Stomach (tissue), 9 donors: ENCODE results near the gene PRKRIP1. TPM values are rescaled to one million over a fixed set of nuclear protein-coding genes. Genes with fewer than 3 reads are reported as not detected.

Experiments used
- DNase-seq, 2 donors: peaks; one replicate each; pipeline versions ENCODE4 v3.0.0 to v3.0.0-alpha.2; 2013 to 2019
- H3K27ac ChIP-seq, 5 donors: fragments of 200-600 bp in 4 of 5; sonication (generic) in 4 of 5; one replicate each; pipeline ENCODE4 v1.5.1; 2013 to 2019; ENCODE audit warnings: mild to moderate bottlenecking in 1 of 5, moderate library complexity in 1 of 5
- H3K27me3 ChIP-seq, 3 donors: fragments of 200-600 bp; sonication (generic); one replicate each; pipeline ENCODE4 v1.5.1; 2017 to 2019; ENCODE audit warnings: mixed run types in 1 of 3
- H3K36me3 ChIP-seq, 4 donors: fragments of 200-600 bp; sonication (generic); 1 replicate in 3 of 4; 2 replicates in 1 of 4; pipeline ENCODE4 v1.5.1; 2016 to 2019
- H3K4me1 ChIP-seq, 4 donors: fragments of 200-600 bp; sonication (generic); one replicate each; pipeline ENCODE4 v1.5.1; 2016 to 2019
- H3K4me3 ChIP-seq, 4 donors: fragments of 200-600 bp; sonication (generic) in 3 of 4; one replicate each; pipeline ENCODE4 v1.5.1; 2016 to 2019; ENCODE audit warnings: mild to moderate bottlenecking in 1 of 4
- H3K9me3 ChIP-seq, 4 donors: fragments of 200-600 bp; sonication (generic); one replicate each; pipeline ENCODE4 v1.5.1; 2016 to 2019
- EP300 ChIP-seq: sonication (generic); formaldehyde crosslinking; IDR thresholded peaks from one replicate; pipeline ENCODE4 v1.6.1; 2017; ENCODE audit warnings: antibody characterized with exemption
- POLR2A ChIP-seq, 4 donors: fragments of 450-650 bp; IDR thresholded peaks; one replicate each; pipeline ENCODE4 v1.6.1; 2016; ENCODE audit warnings: antibody characterized with exemption in 4 of 4, control low read depth in 2 of 4, mild to moderate bottlenecking in 1 of 4, moderate library complexity in 1 of 4
- POLR2AphosphoS5 ChIP-seq, 3 donors: sonication (generic); formaldehyde crosslinking; IDR thresholded peaks; one replicate each; pipeline ENCODE4 v1.6.1; 2016; ENCODE audit warnings: antibody characterized with exemption in 3 of 3
- WGBS, 5 donors: extraction: QIAGEN DNeasy Blood & Tissue Kit in 3 of 5; methylation state at CpG; one replicate each; pipeline versions ENCODE4 v1.1.5 to v1.1.7; 2013 to 2018; 5-methylcytosine and 5-hydroxymethylcytosine counted together
- intact Hi-C: fragments of 100-400 bp; cut with DNase I; formaldehyde crosslinking; loops from one replicate; pipeline ENCODE4 v1.15.1; 2023; ENCODE audit warnings: low total_unique reads
- polyA plus RNA-seq, 3 donors: library from polyadenylated mRNA; stranded (reverse); fragments of 200-250 nt; gene quantifications; one replicate each; pipeline ENCODE4 v1.2.3, GENCODE V29; 2013
- total RNA-seq, 5 donors: library from RNA; depleted of rRNA; stranded (reverse); fragments of >200 nt; gene quantifications; one replicate each; pipeline versions ENCODE4 v1.1.0 to v1.2.3, GENCODE V29; 2014 to 2016
- TF ChIP-seq, protein P1 (sequence below), 7 experiments: fragments of 450-650 bp in 4 of 7; fragments of 200-600 bp in 3 of 7; sonication (generic) in 3 of 7; IDR thresholded peaks; one replicate each; pipeline ENCODE4 v1.5.1; 2016 to 2019; ENCODE audit warnings: antibody characterized with exemption in 7 of 7, control low read depth in 2 of 7, mild to moderate bottlenecking in 1 of 7
- donor health status: healthy with polysubstance abuse.
- donor health status: Bipolar disorder and iron deficiency.
- donor health status: healthy.

The PRKRIP1 gene
- total and polyA plus RNA-seq, 8 donors = 23.5 to 92.7 (median 30.0) TPM

DNA sequence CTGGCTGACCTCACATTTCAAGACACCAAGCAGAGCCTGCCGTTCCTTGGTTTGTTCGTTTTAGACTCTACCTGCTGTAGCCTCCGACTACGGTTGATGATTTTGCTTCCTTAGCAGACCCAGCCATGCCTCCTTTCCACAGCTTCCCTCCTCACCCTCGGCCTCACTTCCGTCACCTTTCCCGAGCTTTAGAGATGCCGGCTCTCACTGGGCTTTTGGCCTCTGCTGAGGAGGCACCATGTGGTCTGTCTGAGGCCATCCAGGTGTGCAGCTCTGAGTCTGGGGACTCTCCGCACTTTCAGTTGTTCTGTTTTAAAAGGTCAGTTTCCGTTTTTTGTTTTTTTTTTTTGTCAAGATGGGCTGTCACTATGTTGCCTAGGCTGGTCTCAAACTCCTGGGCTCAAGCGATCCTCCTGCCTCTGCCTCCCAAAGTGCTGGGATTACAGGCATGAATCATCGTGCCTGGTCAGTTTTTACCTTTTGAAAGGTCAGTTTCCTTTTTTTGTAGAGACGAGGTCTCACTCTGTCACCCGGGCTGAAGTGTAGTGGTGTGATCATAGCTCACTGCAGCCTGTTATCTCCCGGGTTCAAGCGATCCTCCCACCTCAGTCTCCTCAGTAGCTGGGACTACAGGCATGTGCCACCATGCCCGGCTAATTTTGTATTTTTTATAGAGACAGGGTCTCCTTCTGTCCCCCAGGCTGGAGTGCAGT lies 49.0 kb downstream of the PRKRIP1 start:
- 89 to 94% (median 91%) methylated on average over 17 of the region's 17 CpGs for WGBS, 5 donors
- Histone ChIP-seq H3K4me1 (peaks cover 0 to 5% (median 0%) of the 10 kb centered on the region in 4 donors), H3K27me3 (no peaks in the 10 kb centered on the region), H3K36me3 (peaks cover 8 to 53% (median 47%) of the 10 kb centered on the region in 4 donors), H3K4me3 (no peak overlapping the region), H3K9me3 (no peaks in the 10 kb centered on the region), H3K27ac (peak overlapping the region in 1 of 5 donors; percentile 16)
- TF ChIP-seq POLR2A (IDR thresholded peaks at IDR 0.05) (no peak), POLR2AphosphoS5 (IDR thresholded peaks at IDR 0.05) (no peak), EP300 (no peak)
- TF ChIP-seq, protein P1, sequence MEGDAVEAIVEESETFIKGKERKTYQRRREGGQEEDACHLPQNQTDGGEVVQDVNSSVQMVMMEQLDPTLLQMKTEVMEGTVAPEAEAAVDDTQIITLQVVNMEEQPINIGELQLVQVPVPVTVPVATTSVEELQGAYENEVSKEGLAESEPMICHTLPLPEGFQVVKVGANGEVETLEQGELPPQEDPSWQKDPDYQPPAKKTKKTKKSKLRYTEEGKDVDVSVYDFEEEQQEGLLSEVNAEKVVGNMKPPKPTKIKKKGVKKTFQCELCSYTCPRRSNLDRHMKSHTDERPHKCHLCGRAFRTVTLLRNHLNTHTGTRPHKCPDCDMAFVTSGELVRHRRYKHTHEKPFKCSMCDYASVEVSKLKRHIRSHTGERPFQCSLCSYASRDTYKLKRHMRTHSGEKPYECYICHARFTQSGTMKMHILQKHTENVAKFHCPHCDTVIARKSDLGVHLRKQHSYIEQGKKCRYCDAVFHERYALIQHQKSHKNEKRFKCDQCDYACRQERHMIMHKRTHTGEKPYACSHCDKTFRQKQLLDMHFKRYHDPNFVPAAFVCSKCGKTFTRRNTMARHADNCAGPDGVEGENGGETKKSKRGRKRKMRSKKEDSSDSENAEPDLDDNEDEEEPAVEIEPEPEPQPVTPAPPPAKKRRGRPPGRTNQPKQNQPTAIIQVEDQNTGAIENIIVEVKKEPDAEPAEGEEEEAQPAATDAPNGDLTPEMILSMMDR (IDR thresholded peaks at IDR 0.05) = no peak
- intact Hi-C loops = no loop called here
- no peak for DNase-seq

DNA sequence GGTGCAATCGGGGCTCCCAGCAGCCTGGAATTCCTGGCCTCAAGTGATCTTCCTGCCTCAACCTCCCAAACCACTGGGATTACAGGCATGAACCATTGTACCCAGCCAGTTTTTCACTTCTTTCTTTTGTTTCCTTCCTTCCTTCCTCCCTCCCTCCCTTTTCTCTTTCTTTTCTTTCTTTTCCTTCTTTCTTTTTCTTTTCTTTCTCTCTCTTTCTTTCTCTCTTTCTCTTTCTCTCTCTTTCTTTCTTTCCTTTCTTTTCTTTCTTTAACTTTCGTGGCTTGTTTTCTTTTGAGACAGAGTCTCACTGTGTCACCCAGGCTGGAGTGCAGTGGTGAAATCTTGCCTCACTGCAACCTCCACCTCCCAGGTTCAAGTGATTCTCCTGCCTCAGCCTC lies 49.5 kb downstream of the PRKRIP1 start:
- TF ChIP-seq POLR2A (IDR thresholded peaks at IDR 0.05) = no peak
- no peak for TF ChIP-seq POLR2AphosphoS5 (IDR thresholded peaks at IDR 0.05)
- TF ChIP-seq EP300 = no peak
- TF ChIP-seq, protein P1 (IDR thresholded peaks at IDR 0.05) = no peak
- no peak for DNase-seq
- no peaks in the 10 kb centered on the region for H3K9me3 ChIP-seq
- no peaks in the 10 kb centered on the region for H3K27me3 ChIP-seq
- H3K27ac ChIP-seq = peak overlapping the region in 1 of 5 donors; percentile 16
- no peak overlapping the region for H3K4me3 ChIP-seq
- intact Hi-C loops = no loop called here
- 46 to 94% (median 71%) methylated on average over 2 of the region's 2 CpGs for WGBS, 5 donors
- peaks cover 8 to 50% (median 46%) of the 10 kb centered on the region in 4 donors for H3K36me3 ChIP-seq
- no peaks in the 10 kb centered on the region for H3K4me1 ChIP-seq

- Histone ChIP-seq H3K9me3 (no peaks in the 10 kb centered on the region), H3K4me3 (no peak overlapping the region)
- intact Hi-C loops = no loop called here
Measured at GRCh38 chr7:102446387-102447156, 50.4 kb downstream of the PRKRIP1 start.

DNA sequence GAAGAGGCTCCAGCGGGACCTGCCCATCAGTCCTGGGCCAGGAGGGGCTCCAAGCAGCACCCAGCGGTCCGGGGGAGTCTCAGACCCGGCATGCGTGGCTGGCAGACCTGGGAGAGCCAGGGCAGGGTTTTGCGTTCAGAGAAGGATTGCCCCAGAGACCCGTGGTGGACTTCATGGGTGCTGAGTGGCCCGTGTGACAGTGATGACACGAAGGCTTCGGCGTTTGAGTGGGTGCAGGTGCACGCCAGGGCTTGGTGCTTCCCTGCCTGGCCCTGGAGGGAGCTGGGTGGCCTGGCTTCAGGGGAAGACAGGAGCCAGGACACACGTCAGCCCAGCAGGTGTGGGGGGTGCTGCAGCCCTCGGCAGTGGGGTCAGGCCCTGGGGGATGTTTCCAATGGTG lies 51.1 kb downstream of the PRKRIP1 start:
- H3K27me3 ChIP-seq = no peaks in the 10 kb centered on the region
- H3K36me3 ChIP-seq = peaks cover 8 to 40% (median 35%) of the 10 kb centered on the region in 4 donors
- no peak overlapping the region for H3K27ac ChIP-seq
- WGBS, 5 donors = 86 to 96% (median 93%) methylated on average over 9 to 14 of the region's 14 CpGs
- TF ChIP-seq, protein P1 (IDR thresholded peaks at IDR 0.05) = no peak
- TF ChIP-seq POLR2A (IDR thresholded peaks at IDR 0.05) (no peak), POLR2AphosphoS5 (IDR thresholded peaks at IDR 0.05) (no peak), EP300 (no peak)
- H3K9me3 ChIP-seq = no peaks in the 10 kb centered on the region
- intact Hi-C loops = no loop called here
- peaks cover 0 to 5% (median 0%) of the 10 kb centered on the region in 4 donors for H3K4me1 ChIP-seq
- H3K4me3 ChIP-seq = no peak overlapping the region
- DNase-seq = no peak

More at GRCh38 chr7:102446387-102447156, 50.4 kb downstream of the PRKRIP1 start:
- WGBS, 5 donors = 92 to 97% (median 95%) methylated on average over 28 to 41 of the region's 41 CpGs
- H3K36me3 ChIP-seq = peaks cover 8 to 47% (median 43%) of the 10 kb centered on the region in 4 donors
- no peak overlapping the region for H3K27ac ChIP-seq
- TF ChIP-seq POLR2A (IDR thresholded peaks at IDR 0.05) (no peak), EP300 (no peak), POLR2AphosphoS5 (IDR thresholded peaks at IDR 0.05) (no peak)
- TF ChIP-seq, protein P1 (IDR thresholded peaks at IDR 0.05) = no peak
- peaks cover 0 to 3% (median 0%) of the 10 kb centered on the region in 4 donors for H3K4me1 ChIP-seq
- no peak for DNase-seq
- no peaks in the 10 kb centered on the region for H3K27me3 ChIP-seq
